Neural progenitor cell (in vitro differentiated cells): ENCODE data around the gene ZCCHC10.

Experiments
- CTCF ChIP-seq: fragments of 200-600 bp; sonication (generic); IDR thresholded peaks from 2 replicates; pipeline ENCODE4 v1.5.1; 2017; ENCODE audit warnings: antibody characterized with exemption, mild to moderate bottlenecking
- EZH2 ChIP-seq: fragments of 200-600 bp; sonication (generic); IDR thresholded peaks from 2 replicates; pipeline ENCODE4 v1.6.1; 2017; ENCODE audit warnings: antibody characterized with exemption, mild to moderate bottlenecking, moderate library complexity
- EZH2phosphoT487 ChIP-seq: fragments of 200-600 bp; sonication (generic); IDR thresholded peaks from 2 replicates; pipeline ENCODE4 v1.6.1; 2017; ENCODE audit warnings: antibody characterized with exemption

- TF ChIP-seq CTCF, result no peak
- TF ChIP-seq EZH2, result no peak
- no peak for TF ChIP-seq EZH2phosphoT487
These were observed 37.6 kb upstream of the ZCCHC10 start for GRCh38 chr5:133063965-133064364.
